ENCODE measurements around the gene PPP1R13L. TPM values are rescaled to one million over a fixed set of nuclear protein-coding genes. Genes with fewer than 3 reads are reported as not detected.
A peak's percentile ranks its signal among the peaks of the same experiment; 100 is the strongest.

PPP1R13L gene
- total RNA-seq, 1 experiment from 2014 or later = 5.1 TPM

- H3K36me3 ChIP-seq = peaks cover 93% of the 10 kb centered on the region
- H3K27ac ChIP-seq = no peak overlapping the region
These were observed 46.6 kb downstream of the PPP1R13L start for GRCh38 chr19:45358213-45358792.

DNA sequence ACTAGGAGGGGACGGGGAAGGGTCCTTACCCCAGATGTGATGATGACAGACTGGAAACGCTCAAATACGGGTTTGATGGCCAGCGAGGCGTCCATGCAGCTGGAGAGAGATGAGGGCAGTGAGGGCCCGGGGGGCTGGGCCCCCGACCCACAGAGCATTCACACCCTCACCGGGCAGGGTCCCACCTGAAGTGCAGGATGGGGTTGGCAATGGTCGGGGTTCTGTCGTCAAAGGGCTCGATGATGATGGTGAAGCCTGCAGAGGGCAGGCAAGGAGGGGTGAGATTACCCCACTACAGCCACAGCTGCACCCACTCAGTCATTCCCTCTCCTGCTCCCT is 47.5 kb downstream of the PPP1R13L start:
- no peak for DNase-seq (ENCODE audit: low read depth in 1 of 2, low spot score in 2 of 2)
- H3K4me3 ChIP-seq = no peak overlapping the region
- no peaks in the 10 kb centered on the region for H3K4me1 ChIP-seq (replicated peaks)
- H3K9me3 ChIP-seq (replicated peaks) = no peaks in the 10 kb centered on the region
- H3K27me3 ChIP-seq (replicated peaks) = no peaks in the 10 kb centered on the region
- no peak overlapping the region for H3K27ac ChIP-seq
- H3K36me3 ChIP-seq = peaks cover 93% of the 10 kb centered on the region

More at GRCh38 chr19:45358213-45358792, 46.6 kb downstream of the PPP1R13L start:
- Histone ChIP-seq H3K4me1 (replicated peaks) (no peaks in the 10 kb centered on the region), H3K9me3 (replicated peaks) (no peaks in the 10 kb centered on the region), H3K4me3 (no peak overlapping the region), H3K27me3 (replicated peaks) (no peaks in the 10 kb centered on the region)
- DNase-seq (ENCODE audit: low read depth in 1 of 2, low spot score in 2 of 2) = no peak

- Histone ChIP-seq H3K27ac (no peak overlapping the region), H3K9me3 (replicated peaks) (no peaks in the 10 kb centered on the region), H3K27me3 (replicated peaks) (no peaks in the 10 kb centered on the region), H3K4me1 (replicated peaks) (no peaks in the 10 kb centered on the region), H3K4me3 (no peak overlapping the region), H3K36me3 (peaks cover 93% of the 10 kb centered on the region)
- DNase-seq (ENCODE audit: low read depth in 1 of 2, low spot score in 2 of 2) = peak in 1 of 2 experiments; percentile 41
These were observed 48.0 kb downstream of the PPP1R13L start for GRCh38 chr19:45356760-45357444.

- peaks cover 93% of the 10 kb centered on the region for H3K36me3 ChIP-seq
- DNase-seq (ENCODE audit: low read depth in 1 of 2, low spot score in 2 of 2) = no peak
- no peaks in the 10 kb centered on the region for H3K27me3 ChIP-seq (replicated peaks)
- H3K4me1 ChIP-seq (replicated peaks) = no peaks in the 10 kb centered on the region
- H3K9me3 ChIP-seq (replicated peaks) = no peaks in the 10 kb centered on the region
- H3K4me3 ChIP-seq = no peak overlapping the region
- no peak overlapping the region for H3K27ac ChIP-seq
These were observed 49.0 kb downstream of the PPP1R13L start for GRCh38 chr19:45355910-45356309.

DNA sequence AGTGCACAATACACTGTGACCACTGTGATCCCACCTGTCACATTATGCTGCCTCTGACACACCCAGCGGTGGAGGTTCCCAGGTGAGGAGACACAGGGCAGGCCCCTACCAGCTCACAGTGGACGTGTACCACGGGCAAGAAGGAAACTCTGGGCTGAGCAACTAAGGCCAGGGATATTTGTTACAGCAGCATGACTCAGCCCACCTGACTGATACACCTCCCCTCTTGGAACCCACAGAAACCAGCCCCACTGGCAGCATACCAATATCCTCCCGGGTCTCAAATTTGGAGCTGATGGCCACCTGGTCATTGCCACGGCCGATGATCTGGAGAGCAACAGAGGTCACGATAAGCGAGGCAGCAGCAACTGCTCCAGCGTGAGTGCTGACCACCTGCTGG is 49.5 kb downstream of the PPP1R13L start:
- no peak overlapping the region for H3K27ac ChIP-seq
- H3K4me3 ChIP-seq = no peak overlapping the region
- H3K4me1 ChIP-seq (replicated peaks) = no peaks in the 10 kb centered on the region
- no peaks in the 10 kb centered on the region for H3K9me3 ChIP-seq (replicated peaks)
- DNase-seq (ENCODE audit: low read depth in 1 of 2, low spot score in 2 of 2) = no peak
- no peaks in the 10 kb centered on the region for H3K27me3 ChIP-seq (replicated peaks)
- peaks cover 93% of the 10 kb centered on the region for H3K36me3 ChIP-seq

DNA sequence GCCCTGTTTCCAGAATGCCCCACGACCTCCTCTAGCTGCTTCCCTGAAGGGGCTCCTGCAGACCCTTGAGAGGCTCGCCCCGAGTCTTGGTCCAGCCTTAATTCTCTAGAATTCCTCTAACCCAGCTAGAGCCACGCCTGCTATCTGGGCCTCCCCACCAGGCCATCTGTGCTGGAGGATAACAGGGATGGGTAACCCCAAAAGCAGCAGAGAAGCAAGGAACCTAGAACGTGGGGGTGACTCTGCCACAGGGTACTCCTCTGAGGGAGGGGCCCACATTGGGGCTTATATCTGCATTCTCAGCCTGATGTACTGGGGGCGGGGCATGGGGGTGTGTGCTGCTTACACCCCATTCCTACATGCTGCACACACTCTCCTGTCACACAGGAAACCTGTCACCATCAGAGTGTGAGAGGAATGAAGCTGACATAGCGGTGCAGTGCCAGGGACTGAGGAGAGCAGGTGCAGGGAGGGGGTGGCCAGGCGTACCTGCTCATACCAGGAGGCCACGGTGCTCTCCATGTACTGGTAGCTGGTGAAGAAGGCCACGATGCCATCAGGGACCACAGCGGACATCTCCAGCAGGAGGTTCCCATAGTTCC is 50.5 kb downstream of the PPP1R13L start:
- Histone ChIP-seq H3K4me3 (no peak overlapping the region), H3K27me3 (replicated peaks) (no peaks in the 10 kb centered on the region), H3K27ac (no peak overlapping the region), H3K4me1 (replicated peaks) (no peaks in the 10 kb centered on the region), H3K9me3 (replicated peaks) (0 out of 2 replicates have a peak, but pooled peaks cover 3% of the 10 kb centered on the region), H3K36me3 (peaks cover 97% of the 10 kb centered on the region)
- DNase-seq (ENCODE audit: low read depth in 1 of 2, low spot score in 2 of 2) = no peak

GRCh38 chr19:45352914-45353796 is 51.7 kb downstream of the PPP1R13L start:
- Histone ChIP-seq H3K36me3 (peaks cover 89% of the 10 kb centered on the region), H3K4me3 (no peak overlapping the region), H3K27me3 (replicated peaks) (no peaks in the 10 kb centered on the region), H3K4me1 (replicated peaks) (no peaks in the 10 kb centered on the region), H3K9me3 (replicated peaks) (0 out of 2 replicates have a peak, but pooled peaks cover 3% of the 10 kb centered on the region), H3K27ac (no peak overlapping the region)
- DNase-seq (ENCODE audit: low read depth in 1 of 2, low spot score in 2 of 2) = no peak

DNA sequence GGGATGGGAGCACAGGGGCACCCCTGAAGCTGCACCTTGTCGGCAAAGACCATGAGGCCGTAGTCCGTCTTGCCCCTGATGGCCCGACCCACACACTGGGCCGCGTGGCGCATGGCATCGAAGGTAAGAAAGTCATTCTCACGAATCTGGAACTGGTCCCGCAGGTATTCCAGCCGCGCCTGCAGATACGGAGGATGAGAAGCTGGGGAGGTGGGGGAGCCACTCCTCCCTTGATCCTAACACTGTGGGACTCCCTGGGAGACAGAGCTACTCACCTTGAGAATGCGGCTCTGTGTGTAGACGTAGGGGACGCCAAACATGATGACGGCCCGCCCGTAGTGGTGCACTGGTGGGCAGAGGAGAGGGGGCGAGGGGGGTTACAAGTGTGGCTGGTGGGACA is 52.4 kb downstream of the PPP1R13L start:
- Histone ChIP-seq H3K36me3 (peaks cover 82% of the 10 kb centered on the region), H3K9me3 (replicated peaks) (0 out of 2 replicates have a peak, but pooled peaks cover 3% of the 10 kb centered on the region)

DNA sequence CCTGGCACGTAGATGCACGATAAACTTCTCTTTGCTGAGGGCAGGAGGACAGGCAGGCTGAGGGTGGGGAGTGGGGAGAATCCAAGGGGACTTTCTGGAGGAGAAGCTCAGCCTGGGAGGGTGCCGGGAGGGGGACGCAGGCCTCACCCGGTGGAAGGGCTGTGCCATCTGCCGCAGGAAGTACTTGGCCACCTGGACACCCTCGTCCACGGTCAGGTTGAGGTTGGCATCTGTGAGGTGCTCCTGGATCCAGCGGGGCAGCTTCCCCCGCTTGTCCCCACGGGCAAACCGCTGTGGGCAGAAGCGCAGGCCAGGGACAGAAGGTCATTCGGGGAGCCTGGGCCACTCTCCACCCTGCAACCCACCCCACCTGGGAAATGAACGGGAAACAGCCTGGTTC is 52.8 kb downstream of the PPP1R13L start:
- no peak overlapping the region for H3K27ac ChIP-seq
- no peak overlapping the region for H3K4me3 ChIP-seq
- no peaks in the 10 kb centered on the region for H3K4me1 ChIP-seq (replicated peaks)
- no peaks in the 10 kb centered on the region for H3K27me3 ChIP-seq (replicated peaks)
- DNase-seq (ENCODE audit: low read depth in 1 of 2, low spot score in 2 of 2) = no peak
- 0 out of 2 replicates have a peak, but pooled peaks cover 3% of the 10 kb centered on the region for H3K9me3 ChIP-seq (replicated peaks)
- peaks cover 78% of the 10 kb centered on the region for H3K36me3 ChIP-seq

More for the DNA sequence above, 52.4 kb downstream of the PPP1R13L start:
- DNase-seq (ENCODE audit: low read depth in 1 of 2, low spot score in 2 of 2) = no peak
- Histone ChIP-seq H3K27me3 (replicated peaks) (no peaks in the 10 kb centered on the region), H3K4me3 (no peak overlapping the region), H3K27ac (no peak overlapping the region), H3K4me1 (replicated peaks) (no peaks in the 10 kb centered on the region)

DNA sequence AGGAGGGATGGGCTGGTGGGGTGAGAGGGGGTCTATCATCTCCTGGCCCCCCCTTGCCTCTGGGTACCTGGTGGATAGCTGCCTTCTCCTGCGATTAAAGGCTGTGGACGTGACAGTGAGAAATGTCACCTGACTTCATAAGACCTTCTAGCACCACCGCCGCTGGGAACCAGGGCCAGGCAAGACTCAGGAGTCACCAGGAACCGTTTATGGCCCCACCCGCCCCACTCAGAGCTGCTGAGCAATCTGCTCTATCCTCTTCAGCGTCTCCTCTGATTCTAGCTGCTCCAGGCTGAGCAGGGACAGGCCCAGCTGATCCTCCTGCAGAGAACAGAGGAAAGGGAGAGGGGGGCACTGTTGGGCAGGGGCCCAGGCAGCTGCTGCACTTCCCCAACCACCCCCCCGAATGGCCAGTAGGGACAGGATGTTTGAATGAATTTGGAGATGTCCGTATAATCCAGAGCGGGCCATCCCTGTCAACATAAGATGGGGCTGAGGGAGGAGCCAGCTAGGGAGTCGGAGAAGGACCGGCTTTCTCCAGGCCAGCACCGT is 53.4 kb downstream of the PPP1R13L start:
- H3K4me3 ChIP-seq = no peak overlapping the region
- no peaks in the 10 kb centered on the region for H3K4me1 ChIP-seq (replicated peaks)
- H3K9me3 ChIP-seq (replicated peaks) = 0 out of 2 replicates have a peak, but pooled peaks cover 3% of the 10 kb centered on the region
- no peak overlapping the region for H3K27ac ChIP-seq
- no peaks in the 10 kb centered on the region; the same call in 1 of the 2 replicates for H3K27me3 ChIP-seq (replicated peaks)
- no peak for DNase-seq (ENCODE audit: low read depth in 1 of 2, low spot score in 2 of 2)
- H3K36me3 ChIP-seq = peaks cover 72% of the 10 kb centered on the region

GRCh38 chr19:45350477-45351058 is 54.3 kb downstream of the PPP1R13L start:
- Histone ChIP-seq H3K9me3 (replicated peaks) (0 out of 2 replicates have a peak, but pooled peaks cover 3% of the 10 kb centered on the region), H3K36me3 (peaks cover 63% of the 10 kb centered on the region), H3K27me3 (replicated peaks) (no peaks in the 10 kb centered on the region; the same call in 1 of the 2 replicates), H3K4me1 (replicated peaks) (no peaks in the 10 kb centered on the region), H3K4me3 (no peak overlapping the region), H3K27ac (no peak overlapping the region)
- no peak for DNase-seq (ENCODE audit: low read depth in 1 of 2, low spot score in 2 of 2)

GRCh38 chr19:45349430-45349941 is 55.4 kb downstream of the PPP1R13L start:
- no peak for DNase-seq (ENCODE audit: low read depth in 1 of 2, low spot score in 2 of 2)
- Histone ChIP-seq H3K4me3 (no peak overlapping the region), H3K4me1 (replicated peaks) (no peaks in the 10 kb centered on the region), H3K27ac (no peak overlapping the region), H3K27me3 (replicated peaks) (no peaks in the 10 kb centered on the region; the same call in 1 of the 2 replicates), H3K36me3 (peaks cover 52% of the 10 kb centered on the region), H3K9me3 (replicated peaks) (0 out of 2 replicates have a peak, but pooled peaks cover 3% of the 10 kb centered on the region)

- H3K9me3 ChIP-seq (replicated peaks) = 0 out of 2 replicates have a peak, but pooled peaks cover 3% of the 10 kb centered on the region
- H3K27me3 ChIP-seq (replicated peaks) = no peaks in the 10 kb centered on the region; the same call in 1 of the 2 replicates
- H3K27ac ChIP-seq = no peak overlapping the region
- no peak for DNase-seq (ENCODE audit: low read depth in 1 of 2, low spot score in 2 of 2)
- no peaks in the 10 kb centered on the region for H3K4me1 ChIP-seq (replicated peaks)
- peaks cover 48% of the 10 kb centered on the region for H3K36me3 ChIP-seq
- H3K4me3 ChIP-seq = no peak overlapping the region
These were observed 55.8 kb downstream of the PPP1R13L start for GRCh38 chr19:45349126-45349415.

Measured in SJSA1 (cell line).